Endothelial cell of umbilical vein (primary cell): ENCODE measurements around the gene ARHGEF40.

ENCODE experiments used
- CTCF ChIP-seq, 2 donors: IDR thresholded peaks; 1 replicate in 1 of 2; 2 replicates in 1 of 2; pipeline ENCODE4 v1.5.1; 2011; ENCODE audit warnings: low read length in 2 of 2, mild to moderate bottlenecking in 2 of 2, moderate library complexity in 2 of 2, control low read depth in 1 of 2, inconsistent platforms in 1 of 2, low read depth in 1 of 2; ENCODE audit not compliant: insufficient read depth in 1 of 2; ENCODE audit errors: extremely low read depth in 1 of 2
- EZH2 ChIP-seq: IDR thresholded peaks from 2 replicates; pipeline ENCODE4 v1.6.1; 2012; ENCODE audit warnings: borderline replicate concordance, low read depth, mild to moderate bottlenecking, moderate library complexity, low read length, inconsistent platforms; ENCODE audit not compliant: severe bottlenecking
- FOS ChIP-seq: IDR thresholded peaks from 2 replicates; pipeline ENCODE4 v1.6.1; 2011; ENCODE audit warnings: mild to moderate bottlenecking, low read length, moderate library complexity, borderline replicate concordance; ENCODE audit not compliant: insufficient read depth
- GATA2 ChIP-seq: IDR thresholded peaks from 2 replicates; pipeline ENCODE4 v1.7.0; 2011; ENCODE audit warnings: low read depth, mild to moderate bottlenecking, moderate library complexity, mixed read lengths, low read length; ENCODE audit not compliant: insufficient read length, insufficient read depth
- MAX ChIP-seq: IDR thresholded peaks from 2 replicates; pipeline ENCODE4 v1.6.1; 2011; ENCODE audit not compliant: insufficient read depth, insufficient read length
- POLR2A ChIP-seq: IDR thresholded peaks from 2 replicates; pipeline ENCODE4 v1.6.1; 2012; ENCODE audit warnings: low read depth, mild to moderate bottlenecking, control low read depth, low read length
- POLR2AphosphoS5 ChIP-seq: IDR thresholded peaks from 2 replicates; pipeline ENCODE4 v1.6.1; 2012; ENCODE audit warnings: low read depth, mild to moderate bottlenecking, control low read depth, low read length, moderate library complexity; ENCODE audit not compliant: insufficient read depth

- TF ChIP-seq CTCF (IDR thresholded peaks at IDR 0.05; ENCODE audit: extremely low read depth in 1 of 2, insufficient read depth in 1 of 2, low read depth in 1 of 2, low read length in 2 of 2) (no peak), FOS (no peak), POLR2A (no peak), MAX (no peak), EZH2 (no peak), POLR2AphosphoS5 (no peak), GATA2 (no peak)
Observed at GRCh38 chr14:21048638-21049037, 21.5 kb upstream of the ARHGEF40 start.
